PC-3 (cell line): ENCODE data around the gene RNF175.

Experiments used
- CTCF ChIP-seq: fragments of 300-600 bp; sonication (generic); conservative IDR thresholded peaks from 2 replicates; pipeline ENCODE4 v1.5.1; 2017; ENCODE audit warnings: antibody characterized with exemption, low read depth, mild to moderate bottlenecking, low read length
- EZH2 ChIP-seq: fragments of 300-600 bp; sonication (generic); IDR thresholded peaks from one replicate; pipeline ENCODE4 v1.6.1; 2017; ENCODE audit warnings: antibody characterized with exemption, mild to moderate bottlenecking, low read length; ENCODE audit not compliant: unreplicated experiment
- EZH2phosphoT487 ChIP-seq: fragments of 300-600 bp; sonication (generic); IDR thresholded peaks from 2 replicates; pipeline ENCODE4 v1.6.1; 2018; ENCODE audit warnings: mild to moderate bottlenecking, antibody characterized with exemption, low read length, borderline replicate concordance

DNA sequence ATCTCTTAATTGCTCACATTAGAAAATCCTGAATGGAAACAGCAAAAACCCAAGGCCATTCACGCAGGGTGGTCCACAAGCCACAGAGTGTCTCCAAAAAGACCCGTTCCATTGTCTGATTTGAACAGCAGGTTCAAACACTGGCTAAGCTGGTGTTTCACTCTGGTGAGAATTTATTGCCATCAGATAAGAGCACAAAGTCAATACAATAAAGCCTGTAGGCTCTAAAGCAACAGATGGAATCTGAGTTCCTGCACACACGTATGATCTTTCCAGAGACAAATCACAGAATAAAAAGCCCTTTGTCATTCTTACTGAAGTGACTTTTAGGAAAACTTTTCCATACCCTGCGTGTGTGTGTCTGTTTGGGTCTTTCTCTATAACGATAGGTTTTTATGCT is 34.2 kb upstream of the RNF175 start:
- TF ChIP-seq EZH2, result no peak
- no peak for TF ChIP-seq CTCF
- no peak for TF ChIP-seq EZH2phosphoT487
